HUDEP-2 (cell line): ENCODE data around the gene CHST11.

Experiments used
- DNase-seq, 76 experiments: peaks; one replicate each; lab custom pipeline; 2025; ENCODE audit not compliant: unreplicated experiment in 76 of 76; lab: John Stamatoyannopoulos, UW

CHST11 gene

GRCh38 chr12:104456417-104456949 lies at the start of gene CHST11:
CHST11 (plus strand) TSS chr12:104456948.
- peak in 72 of 76 experiments; percentile 25 to 91 (median 77) for DNase-seq

- no peak for DNase-seq
These were observed 49.3 kb upstream of the CHST11 start for GRCh38 chr12:104407438-104407837.

- no peak for DNase-seq
These were observed 48.8 kb upstream of the CHST11 start for GRCh38 chr12:104407922-104408321.

- no peak for DNase-seq
These were observed 46.4 kb upstream of the CHST11 start for GRCh38 chr12:104410326-104410725.

- no peak for DNase-seq
These were observed 46.0 kb upstream of the CHST11 start for GRCh38 chr12:104410786-104411185.

- no peak for DNase-seq
These were observed 44.7 kb upstream of the CHST11 start for GRCh38 chr12:104411826-104412641.

- no peak for DNase-seq
These were observed 44.1 kb upstream of the CHST11 start for GRCh38 chr12:104412681-104413080.

- no peak for DNase-seq
These were observed 43.4 kb upstream of the CHST11 start for GRCh38 chr12:104413330-104413729.

GRCh38 chr12:104414581-104415341 lies 42.0 kb upstream of the CHST11 start:
- no peak for DNase-seq

GRCh38 chr12:104415342-104415980 lies 41.3 kb upstream of the CHST11 start:
- no peak for DNase-seq

- DNase-seq: no peak
These were observed 40.6 kb upstream of the CHST11 start for GRCh38 chr12:104416136-104416535.

- DNase-seq: no peak
These were observed 40.2 kb upstream of the CHST11 start for GRCh38 chr12:104416585-104416984.

- no peak for DNase-seq
These were observed 37.0 kb upstream of the CHST11 start for GRCh38 chr12:104419717-104420116.

- no peak for DNase-seq
These were observed 35.9 kb upstream of the CHST11 start for GRCh38 chr12:104420868-104421267.

- no peak for DNase-seq
These were observed 35.4 kb upstream of the CHST11 start for GRCh38 chr12:104421343-104421742.

GRCh38 chr12:104422441-104422840 lies 34.3 kb upstream of the CHST11 start:
- DNase-seq: no peak

GRCh38 chr12:104423273-104423672 lies 33.5 kb upstream of the CHST11 start:
- DNase-seq: no peak

- DNase-seq: no peak
These were observed 32.9 kb upstream of the CHST11 start for GRCh38 chr12:104423809-104424208.

GRCh38 chr12:104424955-104425354 lies 31.8 kb upstream of the CHST11 start:
- DNase-seq: no peak

- no peak for DNase-seq
These were observed 31.1 kb upstream of the CHST11 start for GRCh38 chr12:104425614-104426013.

- DNase-seq: no peak
These were observed 29.7 kb upstream of the CHST11 start for GRCh38 chr12:104426926-104427546.
